ENCODE results near the gene MTO1. TPM values are rescaled to one million over a fixed set of nuclear protein-coding genes. Genes with fewer than 3 reads are reported as not detected.

Gene MTO1
- total RNA-seq, 2 donors from 2014 or later: 16.1 to 22.6 TPM

DNA sequence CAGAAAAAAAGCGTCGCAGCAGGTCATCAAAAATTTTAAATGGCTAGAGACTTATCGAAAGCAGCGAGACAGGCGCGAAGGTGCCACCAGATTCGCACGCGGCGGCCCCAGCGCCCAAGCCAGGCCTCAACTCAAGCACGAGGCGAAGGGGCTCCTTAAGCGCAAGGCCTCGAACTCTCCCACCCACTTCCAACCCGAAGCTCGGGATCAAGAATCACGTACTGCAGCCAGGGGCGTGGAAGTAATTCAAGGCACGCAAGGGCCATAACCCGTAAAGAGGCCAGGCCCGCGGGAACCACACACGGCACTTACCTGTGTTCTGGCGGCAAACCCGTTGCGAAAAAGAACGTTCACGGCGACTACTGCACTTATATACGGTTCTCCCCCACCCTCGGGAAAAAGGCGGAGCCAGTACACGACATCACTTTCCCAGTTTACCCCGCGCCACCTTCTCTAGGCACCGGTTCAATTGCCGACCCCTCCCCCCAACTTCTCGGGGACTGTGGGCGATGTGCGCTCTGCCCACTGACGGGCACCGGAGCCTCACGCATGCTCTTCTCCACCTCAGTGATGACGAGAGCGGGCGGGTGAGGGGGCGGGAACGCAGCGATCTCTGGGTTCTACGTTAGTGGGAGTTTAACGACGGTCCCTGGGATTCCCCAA, 59.3 kb downstream of the MTO1 start, which contains the start of gene EEF1A1:
EEF1A1 (minus strand) TSS at position 345 of the 663 bp plus-strand sequence. CDS start 1,006 bp downstream, outside the sequence.
- H3K4me1 ChIP-seq: peaks cover 0 to 58% of the 10 kb centered on the region in 2 donors
- no peaks in the 10 kb centered on the region for H3K27me3 ChIP-seq

DNA sequence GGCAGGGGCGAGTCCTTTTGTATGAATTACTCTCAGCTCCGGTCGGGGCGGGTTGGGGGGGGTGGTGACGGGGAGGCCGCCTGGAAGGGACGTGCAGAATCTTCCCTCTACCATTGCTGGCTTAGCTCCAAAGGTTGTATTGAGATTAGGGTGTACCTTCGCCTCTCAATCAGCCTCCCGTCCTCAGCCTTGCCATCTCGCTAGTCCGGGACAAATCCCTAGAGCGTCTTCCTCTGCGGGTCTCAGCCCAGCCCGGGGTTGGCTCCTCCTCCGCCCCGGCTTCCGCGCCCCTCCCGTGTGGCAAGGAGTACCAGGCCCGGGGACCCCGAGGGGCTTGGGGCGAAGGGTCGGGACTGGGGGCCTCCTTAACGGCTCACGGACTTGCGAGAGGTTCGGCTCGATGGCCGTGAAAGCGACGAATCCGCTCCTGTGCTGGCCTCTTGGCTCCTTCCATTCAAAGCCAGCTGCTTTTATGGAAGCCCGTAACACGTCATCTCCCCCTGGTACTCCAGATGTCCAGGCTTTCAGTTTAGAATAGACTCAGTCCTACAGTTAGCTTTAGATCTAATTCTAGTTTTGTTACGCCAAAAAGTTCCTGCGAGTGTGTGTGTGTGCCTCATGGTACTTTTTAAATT, 59.9 kb downstream of the MTO1 start:
- H3K36me3 ChIP-seq: peaks cover 41% of the 10 kb centered on the region
- H3K9me3 ChIP-seq: no peaks in the 10 kb centered on the region
- H3K4me3 ChIP-seq: peak overlapping the region; percentile 83 to 98
- H3K27ac ChIP-seq: peak overlapping the region; percentile 98 to 99
- no peak for DNase-seq (ENCODE audit: low spot score)
- TF ChIP-seq, protein P1, sequence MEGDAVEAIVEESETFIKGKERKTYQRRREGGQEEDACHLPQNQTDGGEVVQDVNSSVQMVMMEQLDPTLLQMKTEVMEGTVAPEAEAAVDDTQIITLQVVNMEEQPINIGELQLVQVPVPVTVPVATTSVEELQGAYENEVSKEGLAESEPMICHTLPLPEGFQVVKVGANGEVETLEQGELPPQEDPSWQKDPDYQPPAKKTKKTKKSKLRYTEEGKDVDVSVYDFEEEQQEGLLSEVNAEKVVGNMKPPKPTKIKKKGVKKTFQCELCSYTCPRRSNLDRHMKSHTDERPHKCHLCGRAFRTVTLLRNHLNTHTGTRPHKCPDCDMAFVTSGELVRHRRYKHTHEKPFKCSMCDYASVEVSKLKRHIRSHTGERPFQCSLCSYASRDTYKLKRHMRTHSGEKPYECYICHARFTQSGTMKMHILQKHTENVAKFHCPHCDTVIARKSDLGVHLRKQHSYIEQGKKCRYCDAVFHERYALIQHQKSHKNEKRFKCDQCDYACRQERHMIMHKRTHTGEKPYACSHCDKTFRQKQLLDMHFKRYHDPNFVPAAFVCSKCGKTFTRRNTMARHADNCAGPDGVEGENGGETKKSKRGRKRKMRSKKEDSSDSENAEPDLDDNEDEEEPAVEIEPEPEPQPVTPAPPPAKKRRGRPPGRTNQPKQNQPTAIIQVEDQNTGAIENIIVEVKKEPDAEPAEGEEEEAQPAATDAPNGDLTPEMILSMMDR (IDR thresholded peaks at IDR 0.05): no peak
- peaks cover 0 to 52% of the 10 kb centered on the region in 2 donors for H3K4me1 ChIP-seq
- H3K27me3 ChIP-seq: no peaks in the 10 kb centered on the region

More for the DNA sequence above, 59.3 kb downstream of the MTO1 start, which contains the start of gene EEF1A1:
- TF ChIP-seq, protein P1 (IDR thresholded peaks at IDR 0.05): no peak
- Histone ChIP-seq H3K27ac (peak within 1 kb of the TSS; percentile 98 to 99), H3K4me3 (peak within 1 kb of the TSS; percentile 83 to 98), H3K9me3 (no peaks in the 10 kb centered on the region), H3K36me3 (peaks cover 47% of the 10 kb centered on the region)
- DNase-seq (ENCODE audit: low spot score): peak; percentile 100

DNA sequence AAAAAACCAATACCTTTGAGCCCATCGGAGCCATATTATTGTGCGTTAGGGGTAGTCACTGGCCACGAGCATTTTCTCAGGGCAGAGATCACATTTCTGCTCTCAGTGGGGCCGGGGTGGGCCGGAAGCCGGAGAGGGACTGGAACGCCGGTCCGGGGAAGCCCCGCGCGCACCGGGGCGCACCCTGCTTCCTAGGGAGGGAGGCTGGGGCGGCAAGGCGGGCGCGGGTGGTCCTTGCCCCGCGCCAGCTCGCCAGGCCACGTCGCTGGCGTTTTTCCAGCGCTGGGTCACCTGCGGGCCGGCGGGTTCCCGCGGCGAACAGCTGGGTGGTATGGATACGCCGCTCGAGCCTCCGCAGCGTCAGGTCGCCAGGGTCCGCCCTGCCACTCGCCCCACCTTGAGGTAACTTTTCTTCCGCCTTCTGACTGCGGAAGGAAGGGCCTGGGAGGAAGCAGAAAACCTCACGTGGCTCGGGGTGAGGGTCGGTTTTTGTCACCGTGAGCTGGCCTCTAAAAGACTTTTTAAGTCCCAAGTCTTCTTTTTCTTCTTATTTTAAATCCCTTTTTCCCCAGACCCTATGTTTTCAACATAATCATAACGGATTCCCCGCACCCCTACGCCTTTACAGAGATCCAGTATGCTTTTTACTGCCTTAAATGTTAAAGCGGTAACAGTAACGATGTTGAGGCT, 62.0 kb downstream of the MTO1 start:
- peak overlapping the region; percentile 50 to 71 for H3K4me3 ChIP-seq
- peaks cover 22% of the 10 kb centered on the region for H3K36me3 ChIP-seq
- TF ChIP-seq, protein P1 (IDR thresholded peaks at IDR 0.05): peak in 1 of 2 donors; percentile 14
- H3K4me1 ChIP-seq: peaks cover 0 to 34% of the 10 kb centered on the region in 2 donors
- H3K27ac ChIP-seq: peak overlapping the region; percentile 98 to 99
- H3K9me3 ChIP-seq: no peaks in the 10 kb centered on the region
- no peaks in the 10 kb centered on the region for H3K27me3 ChIP-seq
- peak; percentile 65 for DNase-seq (ENCODE audit: low spot score)

DNA sequence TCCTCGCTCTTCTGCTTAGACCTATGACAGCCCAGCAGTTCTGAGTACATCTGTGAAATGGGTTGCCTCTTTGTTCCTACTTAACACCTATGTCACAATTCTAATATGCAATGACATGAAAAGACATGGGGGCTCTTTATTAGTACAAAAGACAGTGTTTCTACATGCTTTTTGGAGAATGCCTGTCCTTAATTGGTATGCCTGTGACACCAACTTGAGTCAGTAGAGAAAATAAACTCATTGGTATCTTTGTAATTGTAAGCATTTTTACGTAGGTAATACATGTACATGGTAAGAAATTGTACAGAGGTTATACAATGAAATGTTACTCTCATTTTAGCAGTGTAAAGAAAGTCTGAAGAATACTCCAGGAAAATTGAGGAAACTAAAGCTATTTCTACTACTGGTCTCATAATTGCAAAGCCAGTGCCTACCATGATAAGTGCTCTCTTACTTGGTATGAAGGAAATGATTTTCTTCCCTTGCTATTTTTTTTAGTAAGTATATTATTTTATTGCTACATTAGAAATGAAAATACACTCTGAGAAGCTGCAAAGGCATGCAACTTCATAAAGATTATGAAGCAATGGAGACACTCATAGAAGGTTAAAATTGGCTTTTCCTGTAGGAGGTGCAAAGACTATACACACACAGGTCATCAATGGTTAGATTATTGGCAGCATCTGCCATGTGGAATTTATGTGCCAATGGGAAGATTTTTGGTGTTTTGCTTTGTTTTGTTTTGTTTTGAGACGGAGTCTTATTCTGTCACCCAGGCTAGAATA, 64.2 kb downstream of the MTO1 start:
- no peak overlapping the region for H3K4me3 ChIP-seq
- H3K9me3 ChIP-seq: no peaks in the 10 kb centered on the region
- peaks cover 0 to 20% of the 10 kb centered on the region in 2 donors for H3K4me1 ChIP-seq
- H3K27me3 ChIP-seq: no peaks in the 10 kb centered on the region
- H3K27ac ChIP-seq: no peak overlapping the region
- no peak for DNase-seq (ENCODE audit: low spot score)
- peaks cover under 1% of the 10 kb centered on the region for H3K36me3 ChIP-seq
- TF ChIP-seq, protein P1 (IDR thresholded peaks at IDR 0.05): no peak

DNA sequence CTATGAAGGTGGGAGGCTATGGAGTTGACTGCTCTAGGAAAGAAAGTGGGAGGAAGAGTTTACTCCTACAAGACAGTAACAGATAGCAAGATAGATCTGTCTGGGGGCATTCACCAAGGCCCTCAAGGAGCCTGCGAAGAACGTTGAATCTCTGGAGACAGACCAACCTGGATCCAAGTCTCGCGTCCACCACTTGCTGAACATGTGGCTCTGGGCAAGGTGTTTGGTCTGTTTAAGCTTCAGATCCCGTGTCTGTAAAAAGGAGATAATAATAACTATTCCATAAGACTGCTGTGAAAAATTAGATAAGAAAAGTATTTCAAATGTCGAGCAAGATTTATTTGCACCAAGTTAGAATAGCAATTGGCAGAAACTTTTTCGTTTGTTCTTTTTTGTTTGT, 67.4 kb downstream of the MTO1 start:
- TF ChIP-seq, protein P1 (IDR thresholded peaks at IDR 0.05): no peak
- H3K27ac ChIP-seq: no peak overlapping the region
- peaks cover 0 to 5% of the 10 kb centered on the region in 2 donors for H3K4me1 ChIP-seq
- no peak overlapping the region for H3K4me3 ChIP-seq
- H3K9me3 ChIP-seq: no peaks in the 10 kb centered on the region
- no peaks in the 10 kb centered on the region for H3K27me3 ChIP-seq
- H3K36me3 ChIP-seq: no peaks in the 10 kb centered on the region
- peak; percentile 42 for DNase-seq (ENCODE audit: low spot score)

All from right atrium auricular region (tissue), 2 donors.